HG03060 (cell line): ENCODE results near the gene PCED1B.
"Not testable (repeated sequence)": the region's sequence is repeated elsewhere in the genome, so short reads cannot be mapped to it uniquely, and the experiment has no call there.

ENCODE experiments used
- ATAC-seq: cut with Tn5 transposase; IDR thresholded peaks from one replicate; pipeline ENCODE4 v1.9.1; 2021; ENCODE audit warnings: low read depth, moderate number of reproducible peaks; ENCODE audit not compliant: unreplicated experiment

PCED1B gene

GRCh38 chr12:47160316-47161244 is 81.2 kb downstream of the PCED1B start:
- ATAC-seq, result no peak

DNA sequence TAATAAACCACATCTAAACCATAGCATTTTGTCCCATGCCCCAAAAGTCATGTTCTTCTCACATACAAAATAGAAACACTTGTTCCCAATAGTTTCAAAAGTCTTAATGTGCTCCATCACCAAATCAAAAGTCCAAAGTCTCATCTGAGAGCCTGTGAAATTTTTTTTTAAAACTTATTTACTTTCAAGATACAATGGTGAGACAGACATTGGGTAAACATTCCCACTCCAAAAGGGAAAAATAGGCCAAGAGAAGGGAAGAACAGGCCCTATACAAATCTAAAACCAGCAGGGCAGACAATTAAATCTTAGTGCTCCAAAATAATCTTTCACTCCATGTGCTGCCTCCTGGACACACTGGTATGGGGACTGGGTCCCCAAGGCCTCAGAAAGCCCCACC is 84.7 kb downstream of the PCED1B start:
- ATAC-seq, result no peak

- ATAC-seq, result no peak
Observed at GRCh38 chr12:47164724-47165439, 85.5 kb downstream of the PCED1B start.

DNA sequence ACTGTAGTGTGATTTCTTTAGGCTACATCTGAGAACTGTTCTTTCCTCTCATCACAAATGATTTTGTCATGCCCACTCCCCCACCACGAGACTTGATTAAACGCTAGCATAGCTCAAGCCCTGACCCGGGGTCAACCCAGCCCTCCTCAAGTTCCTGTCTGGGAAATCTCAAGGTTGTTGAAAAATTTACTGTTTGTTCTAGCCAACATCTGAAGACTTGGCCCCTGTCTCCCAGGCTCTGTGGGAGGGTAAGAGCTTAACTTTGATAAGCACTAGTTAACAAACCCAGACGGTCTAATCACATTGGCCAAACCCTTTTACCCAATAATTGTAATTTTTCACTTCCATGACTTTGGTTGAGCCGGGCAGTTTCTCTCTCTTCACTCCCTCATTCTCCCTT is 86.5 kb downstream of the PCED1B start:
- ATAC-seq, result no peak

- no peak for ATAC-seq
Observed at GRCh38 chr12:47166365-47166764, 86.9 kb downstream of the PCED1B start.

DNA sequence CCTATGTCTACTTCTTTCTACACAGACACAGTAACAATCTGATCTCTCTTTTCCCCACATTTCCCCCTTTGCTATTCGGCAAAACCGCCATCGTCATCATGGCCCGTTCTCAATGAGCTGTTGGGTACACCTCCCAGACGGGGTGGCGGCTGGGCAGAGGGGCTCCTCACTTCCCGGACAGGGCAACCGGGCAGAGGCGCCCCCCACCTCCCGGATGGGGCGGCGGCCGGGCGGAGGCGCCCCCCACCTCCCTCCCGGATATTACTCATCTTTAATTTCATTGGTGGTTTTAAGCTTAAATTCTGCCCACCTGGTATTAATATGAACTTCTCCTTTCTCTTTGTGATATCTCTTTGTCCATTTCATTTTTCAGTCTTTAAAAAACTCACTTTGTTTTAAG is 90.9 kb downstream of the PCED1B start:
- not testable (repeated sequence) for ATAC-seq

GRCh38 chr12:47178014-47178413 is 98.6 kb downstream of the PCED1B start:
- no peak for ATAC-seq

DNA sequence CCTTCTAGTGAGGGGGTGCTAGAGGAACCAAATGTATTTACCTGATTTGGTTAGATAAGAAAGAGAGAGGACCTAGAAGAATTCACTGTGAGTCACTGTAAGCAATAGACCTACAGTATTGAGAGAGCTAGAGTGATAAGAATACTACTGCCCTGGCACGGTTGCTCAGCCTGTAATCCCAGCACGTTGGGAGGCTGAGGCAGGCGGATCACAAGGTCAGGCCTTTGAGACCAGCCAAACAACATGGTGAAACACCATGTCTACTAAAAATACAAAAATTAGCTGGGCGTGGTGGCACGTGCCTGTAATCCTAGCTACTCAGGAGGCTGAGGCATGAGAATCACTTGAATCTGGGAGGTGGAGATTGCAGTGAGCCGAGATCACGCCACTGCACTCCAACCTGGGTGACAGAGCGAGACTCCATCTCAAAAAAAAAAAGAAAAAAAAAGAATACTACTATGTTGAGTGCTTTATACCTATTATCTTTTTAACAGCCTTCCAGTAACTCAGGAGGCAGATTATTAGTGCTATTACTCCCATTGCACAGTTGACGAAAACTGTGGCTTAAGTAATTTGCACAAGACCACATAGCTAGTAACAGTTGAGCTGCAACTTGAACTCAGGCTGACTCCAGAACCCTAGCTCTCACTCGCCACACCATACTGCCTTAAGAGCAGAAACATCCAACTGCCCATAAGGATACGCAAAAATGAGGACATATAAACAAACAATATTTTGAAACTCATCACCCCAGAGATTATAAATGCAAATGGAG is 102.9 kb downstream of the PCED1B start:
- ATAC-seq, result not testable (repeated sequence)

- no peak for ATAC-seq
Observed at GRCh38 chr12:47184229-47184628, 104.8 kb downstream of the PCED1B start.

GRCh38 chr12:47184813-47185212 is 105.4 kb downstream of the PCED1B start:
- ATAC-seq, result no peak

- no peak for ATAC-seq
Observed at GRCh38 chr12:47186246-47186645, 106.8 kb downstream of the PCED1B start.

GRCh38 chr12:47188576-47189441 is 109.4 kb downstream of the PCED1B start:
- no peak for ATAC-seq

- no peak for ATAC-seq
Observed at GRCh38 chr12:47189728-47190127, 110.3 kb downstream of the PCED1B start.

DNA sequence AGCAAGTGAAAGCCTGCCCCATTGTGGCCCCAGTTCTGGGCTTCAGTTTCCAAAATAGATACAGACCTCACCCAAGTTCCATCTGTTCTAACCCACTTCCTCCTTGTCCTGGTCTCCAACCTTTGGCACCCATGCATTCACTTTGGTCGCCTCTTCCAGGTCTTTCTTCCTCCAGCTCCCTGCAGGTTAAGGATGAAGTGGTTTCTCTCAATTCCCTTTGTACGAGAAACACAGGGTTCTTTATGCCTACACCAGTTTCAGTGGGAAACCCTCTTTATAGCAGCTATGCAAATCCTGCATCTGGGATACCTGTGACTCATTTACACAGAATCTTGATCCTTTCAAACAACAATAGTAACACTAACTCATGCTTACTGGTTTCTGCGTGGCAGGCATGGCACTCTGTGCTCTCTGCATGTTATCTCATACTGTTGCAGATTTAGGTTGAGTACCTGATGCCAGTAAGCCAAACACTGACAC is 110.9 kb downstream of the PCED1B start:
- ATAC-seq, result no peak

- no peak for ATAC-seq
Observed at GRCh38 chr12:47190905-47191304, 111.5 kb downstream of the PCED1B start.

- no peak for ATAC-seq
Observed at GRCh38 chr12:47192051-47192450, 112.6 kb downstream of the PCED1B start.

DNA sequence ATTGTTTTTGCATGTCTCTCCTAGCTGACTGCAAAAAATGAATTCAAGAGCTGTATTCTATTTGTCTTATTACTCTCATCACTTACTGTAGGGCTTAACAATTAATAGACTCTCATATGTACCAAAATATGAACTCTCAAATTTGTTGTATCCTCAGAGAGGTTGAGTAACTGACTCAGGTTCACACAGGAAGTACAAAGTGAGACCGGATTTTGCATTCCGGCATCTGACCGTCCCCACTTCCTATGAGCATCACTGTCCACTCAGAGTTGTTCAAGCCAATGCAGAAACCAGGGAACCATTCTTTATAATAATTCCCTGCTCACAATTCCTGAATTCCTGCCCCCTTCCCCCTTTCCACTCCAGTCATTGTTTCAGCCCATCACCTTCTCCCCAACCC is 113.6 kb downstream of the PCED1B start:
- ATAC-seq, result no peak

DNA sequence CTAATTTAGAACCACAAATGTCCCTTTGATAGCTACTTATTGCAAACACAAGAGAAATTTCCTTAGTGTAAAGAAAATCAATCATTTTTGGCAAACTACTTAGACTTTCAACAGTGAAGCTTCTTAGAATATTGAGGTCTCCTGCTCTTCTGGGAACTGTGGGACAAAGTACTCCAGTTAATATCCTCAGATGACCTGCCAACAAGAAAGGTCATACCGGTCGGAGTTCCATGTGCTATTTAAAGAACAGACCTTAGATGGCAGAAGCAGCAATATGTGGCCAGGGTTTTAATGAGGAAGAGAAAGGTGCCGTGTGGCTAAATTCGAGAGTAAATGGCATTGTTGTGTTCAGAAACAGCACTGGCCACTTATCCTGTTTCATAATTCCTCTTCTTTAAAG is 115.1 kb downstream of the PCED1B start:
- ATAC-seq, result no peak

DNA sequence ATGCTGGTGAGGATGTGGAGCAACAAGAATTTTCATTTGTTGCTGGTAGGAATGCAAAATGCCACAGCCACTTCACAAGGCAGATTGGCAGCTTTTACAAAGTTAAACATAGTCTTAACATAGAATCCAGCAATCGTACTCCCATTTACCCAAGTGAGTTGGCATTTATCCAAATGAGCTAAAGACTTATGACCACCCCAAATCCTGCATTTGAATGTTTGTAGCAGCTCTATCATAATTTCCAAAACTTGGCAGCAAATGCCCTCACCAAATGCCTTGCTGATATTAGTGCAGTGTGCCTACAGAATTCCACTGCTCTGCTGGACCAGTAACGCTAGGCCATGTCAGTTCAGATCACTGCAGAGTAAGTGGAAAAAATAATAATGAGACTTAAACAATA is 121.0 kb downstream of the PCED1B start:
- no peak for ATAC-seq

DNA sequence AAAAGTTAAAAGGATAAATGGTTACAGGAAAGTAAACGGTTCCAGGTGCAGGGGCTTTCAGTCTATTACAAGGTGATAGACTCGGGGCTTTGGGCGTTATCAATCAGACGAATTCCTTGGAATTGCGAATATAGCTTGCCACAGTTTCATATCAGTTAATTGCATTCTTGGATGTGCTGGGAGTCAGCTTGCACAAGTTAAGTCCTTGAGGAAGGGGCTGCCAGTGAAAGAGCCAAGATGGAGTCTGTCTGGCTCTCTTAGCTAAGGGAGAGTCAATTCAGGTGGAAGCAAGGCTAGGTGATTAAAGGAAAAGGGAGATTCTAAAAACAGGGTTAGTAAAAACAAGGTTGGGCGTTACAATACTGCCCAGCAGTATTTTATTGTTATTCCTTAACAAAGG is 121.8 kb downstream of the PCED1B start:
- not testable (repeated sequence) for ATAC-seq
